HUDEP-2 (cell line): ENCODE data around the gene PLCL1.
A peak's percentile ranks its signal among the peaks of the same experiment; 100 is the strongest.

Experiments used
- DNase-seq, 76 experiments: peaks; one replicate each; lab custom pipeline; 2025; ENCODE audit not compliant: unreplicated experiment in 76 of 76; lab: John Stamatoyannopoulos, UW

Gene PLCL1

GRCh38 chr2:198040835-198041234, 236.4 kb downstream of the PLCL1 start:
- no peak for DNase-seq

DNA sequence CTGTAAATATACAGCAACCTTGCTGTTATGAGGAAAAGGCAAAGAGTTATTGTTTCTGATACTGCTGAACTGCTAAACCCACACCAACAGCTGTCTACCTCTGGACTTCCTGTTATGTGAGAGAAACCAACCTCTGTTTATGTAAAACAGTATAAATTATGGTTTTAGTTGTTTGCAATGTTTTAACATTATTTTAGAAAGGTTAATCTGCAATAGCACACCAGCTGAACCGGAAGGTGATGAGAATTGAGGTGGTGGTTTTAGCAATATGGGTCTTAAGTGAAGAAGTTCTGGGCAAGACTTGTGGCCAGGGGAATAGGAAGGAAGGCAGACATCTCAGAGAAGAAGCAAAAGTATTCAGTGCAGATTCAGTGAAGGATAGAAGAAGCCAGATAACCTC, 237.8 kb downstream of the PLCL1 start:
- no peak for DNase-seq

DNA sequence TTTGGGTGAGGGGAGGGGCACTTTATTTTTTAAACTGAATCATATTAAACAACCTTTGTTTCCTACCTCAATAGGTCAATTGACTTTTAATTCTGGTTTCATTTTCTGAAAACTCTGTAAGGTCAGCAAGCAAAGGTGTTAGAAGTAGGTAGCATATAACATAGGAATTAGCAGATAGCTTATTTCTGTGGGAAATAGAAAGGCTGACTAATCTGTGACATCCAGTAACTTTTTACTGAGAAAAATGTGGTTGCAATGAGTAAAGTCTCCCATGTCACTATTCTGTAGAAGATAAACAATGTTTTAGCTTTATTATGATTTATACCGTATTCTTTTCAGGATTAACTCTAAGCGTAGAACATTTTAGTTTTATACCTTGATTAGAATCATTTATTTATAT, 240.4 kb downstream of the PLCL1 start:
- no peak for DNase-seq

- no peak for DNase-seq
Measured at GRCh38 chr2:198045227-198045626, 240.8 kb downstream of the PLCL1 start.

DNA sequence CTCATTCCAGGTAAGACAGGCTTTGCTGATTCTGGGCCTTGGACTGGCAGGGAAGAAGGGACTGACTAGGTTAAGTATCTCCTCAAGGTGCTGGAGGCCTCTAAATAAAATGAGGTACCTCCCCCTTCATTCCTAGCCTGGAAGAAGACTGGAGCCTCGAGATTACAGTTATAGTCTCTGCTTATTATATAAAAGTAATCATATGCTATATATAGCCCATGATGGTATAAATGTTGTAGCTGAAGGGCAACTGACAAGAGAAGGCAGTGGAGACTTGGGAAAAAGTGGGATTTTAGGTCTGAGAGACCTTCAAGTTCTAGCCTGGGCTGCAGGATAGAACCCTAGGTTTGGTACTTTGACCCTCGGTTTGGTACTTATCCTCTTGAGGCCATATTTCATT, 248.3 kb downstream of the PLCL1 start:
- no peak for DNase-seq

DNA sequence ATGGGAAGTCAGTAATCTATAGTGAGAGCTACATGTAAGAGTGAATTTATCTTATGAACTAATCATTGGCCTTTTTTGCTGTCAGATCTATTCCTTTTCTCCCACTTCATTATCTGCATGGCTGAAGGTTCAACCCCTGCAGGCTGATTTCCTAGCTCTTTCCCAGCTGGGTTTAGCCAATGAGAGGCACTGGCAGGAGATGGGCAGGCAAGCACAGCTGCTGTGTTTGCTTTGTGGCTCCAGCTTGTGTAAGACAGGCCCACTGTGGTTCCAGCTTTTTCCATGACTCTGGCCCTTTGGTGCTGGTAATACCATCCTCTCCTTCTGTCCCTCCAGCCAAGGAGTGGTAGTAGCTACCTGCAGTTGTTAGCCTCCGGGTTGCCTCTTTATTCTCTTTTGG, 248.8 kb downstream of the PLCL1 start:
- no peak for DNase-seq

DNA sequence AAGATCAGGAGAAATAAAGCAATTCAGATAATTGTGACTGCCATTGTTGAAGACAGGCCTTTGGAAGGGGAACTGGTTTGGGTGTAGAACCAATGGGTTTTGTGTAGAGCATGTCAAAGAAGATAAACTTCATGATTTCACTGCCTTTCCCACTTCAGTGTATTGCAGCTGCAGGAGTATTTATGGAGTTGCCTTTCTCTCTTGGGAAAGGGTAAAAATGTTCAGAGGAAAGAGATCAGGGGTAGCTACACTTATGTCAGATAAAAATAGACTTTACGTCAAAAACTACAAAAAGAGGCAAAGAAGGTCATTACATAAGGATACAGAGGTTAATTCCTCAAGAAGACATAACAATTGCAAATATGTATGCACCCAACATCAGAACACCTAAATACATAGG, 249.4 kb downstream of the PLCL1 start:
- no peak for DNase-seq

DNA sequence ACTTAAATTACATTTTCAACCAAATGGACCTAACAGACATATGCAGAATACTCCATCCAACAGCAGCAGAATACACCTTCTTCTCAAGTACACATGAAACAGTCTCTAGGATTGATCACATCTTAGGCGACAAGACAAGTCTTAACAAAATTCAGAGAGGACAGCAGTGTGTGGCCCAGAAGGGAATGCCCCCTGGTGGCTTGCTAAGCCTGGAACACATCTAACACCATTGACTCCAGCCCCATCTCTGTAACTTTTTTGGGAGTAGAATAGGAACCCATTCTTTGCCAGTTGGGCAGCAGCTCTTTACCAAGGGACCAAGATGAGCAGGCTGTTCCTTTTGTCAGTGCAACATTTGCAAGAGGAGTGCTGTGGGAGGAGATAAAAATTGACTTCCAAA, 249.9 kb downstream of the PLCL1 start:
- DNase-seq, result peak in 14 of 76 experiments; percentile 0 to 28 (median 3)

DNA sequence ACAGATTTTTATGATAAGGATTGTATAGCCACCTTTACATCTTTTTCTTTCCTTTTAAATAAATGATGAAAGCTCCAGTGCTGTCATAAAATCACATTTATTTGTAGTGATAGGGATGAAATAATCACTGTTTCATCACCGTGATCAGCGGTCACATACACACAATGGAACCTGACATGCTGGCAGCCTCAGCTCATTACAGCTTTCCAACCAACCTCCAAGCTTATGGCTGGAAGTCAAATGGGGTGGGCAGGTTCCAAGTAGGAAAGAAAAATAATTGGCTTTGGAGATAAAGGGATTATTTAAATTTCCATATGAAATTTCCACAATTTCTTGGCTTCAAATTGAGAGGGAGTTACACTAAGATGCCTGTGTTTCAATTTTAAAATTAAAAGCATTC, 251.3 kb downstream of the PLCL1 start:
- DNase-seq, result no peak

DNA sequence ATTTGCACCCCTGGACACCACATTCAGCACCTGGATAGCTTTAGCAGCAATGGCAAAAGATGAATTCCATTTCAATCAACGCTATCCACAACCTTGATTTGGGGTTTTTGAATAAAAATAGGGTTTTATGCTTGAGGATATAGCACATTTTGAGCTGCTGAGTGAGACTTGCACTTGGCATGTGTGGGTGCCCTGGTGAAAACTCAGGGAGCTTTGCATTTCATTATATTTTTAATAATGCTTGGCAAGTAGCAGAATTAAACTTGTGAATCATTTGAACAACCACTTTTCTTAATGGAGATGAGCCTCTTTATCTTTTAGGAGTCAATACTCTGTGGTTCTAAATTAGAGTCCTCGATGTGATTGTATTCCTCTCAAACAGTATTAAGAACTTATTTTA, 252.4 kb downstream of the PLCL1 start:
- DNase-seq, result no peak

GRCh38 chr2:198059800-198060199, 255.4 kb downstream of the PLCL1 start:
- DNase-seq, result no peak

DNA sequence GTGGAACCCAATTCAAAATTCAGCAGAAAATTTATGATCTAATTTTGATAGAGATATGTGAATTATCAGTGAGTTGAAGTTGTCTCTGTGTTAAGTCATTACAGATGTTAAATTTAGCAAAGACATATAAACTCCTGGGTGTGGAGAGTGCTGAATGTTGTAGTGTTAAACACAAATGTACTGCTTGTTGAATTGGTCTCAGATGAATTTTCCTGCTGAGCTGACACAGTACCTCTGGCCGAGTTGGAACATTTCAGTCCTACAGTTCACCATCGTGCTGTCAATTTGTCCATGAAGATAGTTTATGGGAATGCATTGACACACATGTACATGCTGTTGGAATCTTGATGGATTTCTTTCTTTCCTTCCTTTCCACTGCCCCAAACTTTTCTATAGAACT, 255.9 kb downstream of the PLCL1 start:
- DNase-seq, result no peak

DNA sequence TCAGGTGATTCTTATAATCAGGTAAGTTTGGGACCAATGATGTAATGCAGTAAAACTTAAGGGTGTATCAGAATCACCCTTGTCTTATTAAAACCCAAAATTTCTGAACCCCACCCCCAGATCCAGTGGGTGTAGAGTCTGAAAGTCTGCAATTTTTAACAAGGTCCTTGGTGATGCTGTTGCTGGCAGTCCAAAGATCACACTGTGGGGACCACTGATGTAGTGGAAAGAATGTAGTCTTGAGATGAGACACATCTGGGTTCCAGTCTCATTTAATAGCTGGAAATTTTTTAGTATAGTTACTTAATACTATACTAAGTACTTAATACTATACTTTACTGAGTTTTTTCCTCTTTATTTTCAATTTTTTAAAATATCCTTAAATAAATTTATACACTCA, 258.4 kb downstream of the PLCL1 start:
- no peak for DNase-seq

GRCh38 chr2:198063242-198063641, 258.8 kb downstream of the PLCL1 start:
- DNase-seq, result no peak

DNA sequence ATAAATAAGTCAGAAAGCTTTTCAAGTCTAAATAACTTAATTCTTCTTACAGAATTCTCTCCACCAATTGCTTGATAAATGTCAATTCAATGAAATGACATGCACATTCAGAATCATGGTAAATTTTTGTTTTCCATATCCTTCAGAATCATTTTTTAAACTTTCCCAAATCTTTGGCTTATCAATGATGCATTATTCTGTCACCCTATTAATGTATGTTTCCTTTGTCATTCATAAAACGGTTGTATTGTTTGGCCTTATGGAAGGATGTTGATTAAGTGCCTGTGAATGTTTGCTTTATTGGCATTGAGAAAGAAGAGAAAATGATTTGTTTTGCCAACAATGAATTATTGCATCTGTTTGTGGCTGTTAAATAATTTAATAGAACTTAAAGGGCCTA, 260.9 kb downstream of the PLCL1 start:
- no peak for DNase-seq

DNA sequence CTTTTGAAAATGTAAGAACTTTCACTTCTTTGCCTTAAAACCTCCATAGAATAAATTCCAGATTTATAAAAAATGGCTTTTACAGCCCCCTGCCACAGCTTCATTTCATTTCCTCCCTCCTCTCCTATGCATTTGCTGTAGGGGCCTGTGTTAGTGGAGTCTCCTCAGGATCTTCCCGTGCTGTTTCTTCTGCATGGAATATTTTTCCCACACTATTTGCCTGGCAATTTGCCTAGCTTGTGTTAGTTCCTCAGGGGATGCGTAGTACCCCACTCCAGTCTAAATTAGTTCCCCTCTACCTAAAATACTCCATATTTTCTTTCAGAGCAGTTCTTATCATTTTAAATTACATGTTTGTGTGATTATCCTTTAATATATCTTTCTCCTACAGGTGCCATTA, 262.2 kb downstream of the PLCL1 start:
- DNase-seq, result no peak

- no peak for DNase-seq
Measured at GRCh38 chr2:198072655-198073054, 268.3 kb downstream of the PLCL1 start.

- DNase-seq, result no peak
Measured at GRCh38 chr2:198073253-198073652, 268.9 kb downstream of the PLCL1 start.

GRCh38 chr2:198077477-198077876, 273.1 kb downstream of the PLCL1 start:
- DNase-seq, result no peak

DNA sequence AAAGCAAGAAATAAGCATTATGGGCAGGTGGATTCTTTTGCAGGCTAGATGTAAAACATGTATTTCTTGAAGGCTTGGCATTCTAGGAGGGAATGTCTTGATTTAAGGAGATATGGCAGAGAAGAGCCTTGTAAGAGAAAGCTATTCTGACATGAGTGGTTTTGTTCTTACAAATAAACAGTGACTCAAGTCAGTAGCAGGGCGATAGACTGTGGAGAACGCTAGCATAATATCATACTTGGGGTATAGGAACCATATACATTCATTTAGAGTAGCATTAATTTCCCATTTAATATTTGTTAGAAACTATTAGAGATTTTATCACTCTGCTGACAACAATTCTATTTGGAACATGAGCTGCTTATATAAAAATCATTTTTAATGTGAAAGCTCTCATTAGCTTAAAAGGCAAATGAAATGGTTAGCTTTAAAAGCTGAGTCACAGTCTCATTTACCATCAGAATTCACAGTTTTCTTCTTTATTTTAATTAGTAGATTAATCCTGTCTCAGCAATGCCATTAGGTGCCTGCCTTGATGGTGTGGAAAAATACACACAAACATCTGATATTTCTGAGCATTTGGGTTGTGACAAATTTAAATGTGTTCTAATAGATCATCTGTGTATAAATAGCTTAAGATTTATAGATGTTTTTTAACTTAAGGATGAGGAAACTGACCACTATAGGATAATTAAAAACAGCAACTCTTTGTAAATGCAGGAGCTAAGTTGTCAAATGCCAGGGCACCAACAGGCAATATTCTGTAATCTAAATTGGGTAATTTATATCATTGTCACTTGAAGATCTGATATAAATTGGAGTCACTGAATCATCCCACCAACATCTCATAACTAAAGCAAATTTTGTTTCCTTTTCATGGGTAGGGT, 276.7 kb downstream of the PLCL1 start:
- no peak for DNase-seq

- no peak for DNase-seq
Measured at GRCh38 chr2:198084156-198084555, 279.8 kb downstream of the PLCL1 start.

GRCh38 chr2:198096002-198096401, 291.6 kb downstream of the PLCL1 start:
- no peak for DNase-seq

GRCh38 chr2:198096965-198097364, 292.6 kb downstream of the PLCL1 start:
- DNase-seq, result no peak
